Epithelial cell of esophagus (primary cell): ENCODE measurements around the gene FUT7.

ENCODE experiments used
- DNase-seq: peaks from one replicate; pipeline ENCODE4 v3.0.0; 2010; ENCODE audit warnings: low read depth
- H3K4me3 ChIP-seq: 2 replicates; pipeline ENCODE4 v1.5.1; 2011; ENCODE audit warnings: mild to moderate bottlenecking, low read length, control low read depth
- CTCF ChIP-seq: IDR thresholded peaks from 2 replicates; pipeline ENCODE4 v1.5.1; 2011; ENCODE audit warnings: low read depth, mild to moderate bottlenecking, low read length, control low read depth, inconsistent platforms; ENCODE audit not compliant: insufficient read depth; ENCODE audit errors: missing control alignments

FUT7 gene

GRCh38 chr9:136997371-136997770 lies 34.5 kb downstream of the FUT7 start:
- no peak overlapping the region for H3K4me3 ChIP-seq
- no peak for DNase-seq
- no peak for TF ChIP-seq CTCF

DNA sequence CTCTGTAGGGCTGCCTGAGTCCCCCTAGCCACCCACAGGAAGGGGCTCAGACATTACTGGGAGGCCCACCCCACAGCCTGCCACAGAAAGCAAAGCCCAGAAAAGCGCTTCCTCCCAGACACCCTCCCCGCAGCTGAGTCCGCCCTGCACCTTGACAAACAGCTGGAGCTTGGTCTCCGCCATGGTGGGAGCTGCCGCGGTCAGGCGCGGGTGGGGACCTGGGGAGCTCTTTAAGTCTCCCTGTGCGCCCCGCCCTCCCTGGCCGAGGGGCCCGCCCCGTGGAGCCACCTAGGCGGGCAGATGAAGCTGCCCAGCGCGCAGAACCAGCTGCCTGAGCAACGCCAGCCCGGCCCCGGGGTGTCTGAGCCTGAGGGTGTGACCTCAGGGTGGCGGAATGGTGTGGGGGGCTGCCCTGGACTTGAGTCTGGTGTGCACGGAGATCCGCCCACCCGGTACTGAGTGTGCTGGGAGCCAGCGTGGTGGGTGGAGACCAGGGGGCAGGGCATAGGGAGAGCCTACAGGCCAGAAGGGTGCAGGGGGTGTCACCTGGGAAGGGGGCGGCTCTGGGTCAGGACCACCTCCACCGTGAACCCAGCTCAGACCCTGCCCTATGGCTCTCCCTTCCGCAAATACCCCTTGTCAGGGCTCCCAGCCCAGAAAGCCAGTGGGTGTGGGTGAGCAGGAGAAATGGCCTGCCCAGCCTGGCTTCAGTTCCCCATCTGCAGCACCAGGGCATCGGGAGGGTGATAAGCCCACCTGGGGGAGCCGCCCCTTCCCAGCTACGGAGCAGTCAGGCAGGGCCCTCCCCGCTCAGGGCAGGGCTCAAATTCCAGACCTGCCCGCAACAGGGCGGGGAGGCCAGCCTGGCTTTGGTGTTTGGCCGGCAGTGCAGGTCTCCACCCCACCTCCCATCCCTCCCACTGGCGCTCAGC lies 35.3 kb downstream of the FUT7 start, which contains the start of gene CLIC3:
TSS of gene CLIC3 (minus strand) at position 208 of the 932 bp plus-strand sequence. CDS start at position 183, 25 bp downstream.
- H3K4me3 ChIP-seq, result peak within 1 kb of the TSS; percentile 43
- no peak for TF ChIP-seq CTCF
- DNase-seq, result peak; percentile 34

DNA sequence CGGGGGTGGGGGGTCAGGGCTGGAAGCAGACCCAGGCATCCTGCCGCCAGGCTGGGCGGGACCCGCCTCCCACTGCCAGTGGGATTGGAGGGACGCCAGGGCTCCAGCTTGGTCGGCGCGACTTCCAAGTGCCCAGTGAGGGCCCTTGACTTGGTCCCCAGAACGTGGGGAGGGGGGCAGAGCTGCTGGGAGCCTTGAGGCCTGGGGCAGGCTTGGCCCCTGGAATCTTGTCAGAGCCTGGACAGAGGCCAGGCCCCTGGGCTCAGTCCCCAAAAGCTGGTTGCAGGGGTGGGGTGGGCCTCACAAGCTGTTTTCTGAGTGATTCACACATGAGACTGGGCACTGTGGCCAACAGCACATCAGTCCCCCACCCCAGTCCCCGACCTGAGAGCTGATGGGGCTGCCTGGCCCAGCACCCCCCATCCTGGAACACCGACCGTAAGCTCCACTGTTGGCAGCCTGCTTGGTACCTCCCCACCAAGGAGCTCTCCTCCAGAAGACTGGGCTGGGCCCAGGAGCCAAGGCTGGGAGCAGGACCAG lies 36.0 kb downstream of the FUT7 start:
- TF ChIP-seq CTCF, result no peak
- H3K4me3 ChIP-seq, result peak overlapping the region; percentile 43
- peak; percentile 9 for DNase-seq

- peak overlapping the region; percentile 43 for H3K4me3 ChIP-seq
- no peak for DNase-seq
- no peak for TF ChIP-seq CTCF
Measured at GRCh38 chr9:136995362-136995761, 36.5 kb downstream of the FUT7 start.

- no peak for DNase-seq
- H3K4me3 ChIP-seq, result peak overlapping the region; percentile 43
Measured at GRCh38 chr9:136994888-136995230, 37.0 kb downstream of the FUT7 start.

DNA sequence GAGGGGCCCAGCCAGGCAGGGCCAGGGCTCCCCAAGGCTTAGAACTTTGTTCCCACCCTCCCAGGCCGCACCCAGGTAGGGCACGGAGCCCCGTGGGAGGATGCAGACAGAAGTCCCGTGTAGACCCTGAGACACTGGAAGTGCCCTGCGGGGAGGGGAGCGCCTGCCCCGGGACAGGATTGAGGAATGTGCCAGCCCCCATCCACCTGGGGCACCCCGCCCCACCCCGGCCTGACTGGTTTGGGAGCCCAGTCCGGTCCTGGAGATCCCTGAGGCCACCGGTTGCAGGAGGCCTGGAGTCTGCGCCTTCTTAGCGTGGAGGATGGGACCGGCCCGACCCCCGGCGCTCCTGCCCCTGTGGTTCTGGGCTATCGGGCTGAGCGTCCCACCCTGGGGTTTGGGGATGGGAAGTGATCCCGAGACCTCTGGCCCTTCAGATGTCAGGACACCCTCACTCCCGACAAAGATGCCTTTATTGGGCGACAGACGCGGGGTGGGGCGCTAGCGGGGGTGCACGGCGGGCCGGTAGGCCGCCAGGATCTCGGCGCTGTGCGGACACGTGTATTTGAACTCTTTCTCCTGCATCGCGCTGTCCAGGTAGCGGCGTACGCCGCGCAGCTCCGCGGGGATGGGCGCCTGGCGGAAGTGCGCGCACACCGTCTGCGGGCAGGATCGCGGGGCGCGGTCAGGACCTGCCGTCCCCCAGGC lies 37.6 kb downstream of the FUT7 start:
- peak; percentile 20 for DNase-seq
- H3K4me3 ChIP-seq, result no peak overlapping the region
- no peak for TF ChIP-seq CTCF

More at GRCh38 chr9:136994888-136995230, 37.0 kb downstream of the FUT7 start:
- TF ChIP-seq CTCF, result no peak
